Natural killer cell (primary cell): Measurements from ENCODE around the gene SMIM20. TPM values are rescaled to one million over a fixed set of nuclear protein-coding genes. Genes with fewer than 3 reads are reported as not detected.

Experiments
- ATAC-seq, 3 donors: fragments of 150-1000 bp in 2 of 3; fragments of 200-7000 bp in 1 of 3; cut with Tn5 transposase; 1 replicate in 1 of 3; 2 replicates in 2 of 3; pipeline ENCODE4 v1.10.0; 2021; ENCODE audit warnings: mild to moderate bottlenecking in 2 of 3, moderate library complexity in 2 of 3
- DNase-seq, 2 donors: peaks; one replicate each; pipeline versions ENCODE4 v3.0.0 to v3.0.0-alpha.2; 2013 to 2021; ENCODE audit warnings: mixed read lengths in 1 of 2
- H3K27ac ChIP-seq: one replicate; pipeline ENCODE4 v1.5.1; 2013; ENCODE audit warnings: mild to moderate bottlenecking, low read length
- H3K27me3 ChIP-seq: one replicate; pipeline ENCODE4 v1.6.1; 2013; ENCODE audit warnings: low read length; ENCODE audit not compliant: control insufficient read depth, insufficient read depth
- H3K36me3 ChIP-seq: one replicate; pipeline ENCODE4 v1.6.1; 2013; ENCODE audit warnings: low read length; ENCODE audit not compliant: control insufficient read depth, insufficient read depth
- H3K4me1 ChIP-seq: one replicate; pipeline ENCODE4 v1.6.1; 2013; ENCODE audit warnings: low read length; ENCODE audit not compliant: control insufficient read depth, insufficient read depth
- H3K4me3 ChIP-seq: one replicate; pipeline ENCODE4 v1.5.1; 2013; ENCODE audit warnings: low read length
- H3K9me3 ChIP-seq: one replicate; pipeline ENCODE4 v1.6.1; 2013; ENCODE audit warnings: low read length; ENCODE audit not compliant: control insufficient read depth, insufficient read depth
- H3K27ac Mint-ChIP-seq, 2 donors: one replicate each; pipeline ENCODE4 v1.8.0; 2022; ENCODE audit warnings: mild to moderate bottlenecking in 2 of 2, mixed read lengths in 2 of 2, moderate library complexity in 1 of 2
- H3K27me3 Mint-ChIP-seq, 2 donors: one replicate each; pipeline ENCODE4 v1.8.0; 2022; ENCODE audit warnings: low read depth in 2 of 2, mixed read lengths in 2 of 2
- H3K36me3 Mint-ChIP-seq: one replicate; pipeline ENCODE4 v1.8.0; 2022; ENCODE audit warnings: mixed read lengths
- H3K4me1 Mint-ChIP-seq, 2 donors: one replicate each; pipeline ENCODE4 v1.8.0; 2022; ENCODE audit warnings: mixed read lengths in 2 of 2
- H3K4me3 Mint-ChIP-seq: one replicate; pipeline ENCODE4 v1.8.0; 2022; ENCODE audit warnings: mild to moderate bottlenecking, moderate library complexity, mixed read lengths
- H3K9me3 Mint-ChIP-seq, 2 donors: one replicate each; pipeline ENCODE4 v1.8.0; 2022; ENCODE audit warnings: mixed read lengths in 2 of 2
- CTCF ChIP-seq: fragments of 200-600 bp; IDR thresholded peaks from one replicate; pipeline ENCODE4 v1.8.0; 2022; ENCODE audit warnings: antibody characterized with exemption
- WGBS: methylation state at CpG from one replicate; pipeline ENCODE4 v1.1.7; 2013; ENCODE audit warnings: missing lambda C conversion rate; ENCODE audit not compliant: insufficient coverage; 5-methylcytosine and 5-hydroxymethylcytosine counted together
- intact Hi-C: fragments of 100-400 bp; cut with micrococcal nuclease; formaldehyde crosslinking; loops from one replicate; pipeline ENCODE4 v1.14.2; 2022
- total RNA-seq, 4 donors: library from RNA; stranded (reverse); fragments of 120-200 nt in 1 of 4; gene quantifications; one replicate each; pipeline versions ENCODE4 v1.2.3 to v1.2.4, GENCODE V29; 2013 to 2022

SMIM20 gene
- total RNA-seq, 3 donors from 2014 or later (not counting 1 experiment from before 2014, with no cell fraction given), result 10.3 to 11.5 (median 10.3) TPM

GRCh38 chr4:25874655-25875054, 39.4 kb upstream of the SMIM20 start:
- peaks cover 13% of the 10 kb centered on the region for H3K4me1 ChIP-seq
- no peaks in the 10 kb centered on the region for H3K27me3 ChIP-seq
- no peaks in the 10 kb centered on the region for H3K9me3 Mint-ChIP-seq
- H3K27me3 Mint-ChIP-seq, result peaks cover 2 to 3% of the 10 kb centered on the region in 2 donors
- no peak overlapping the region for H3K4me3 Mint-ChIP-seq
- TF ChIP-seq CTCF, result no peak
- intact Hi-C loops, result no loop called here
- no peaks in the 10 kb centered on the region for H3K36me3 Mint-ChIP-seq
- H3K4me1 Mint-ChIP-seq, result peaks cover 4 to 9% of the 10 kb centered on the region in 2 donors
- no peak for DNase-seq
- ATAC-seq, result no peak
- no peaks in the 10 kb centered on the region for H3K9me3 ChIP-seq
- no peak overlapping the region for H3K27ac Mint-ChIP-seq
- 83% methylated on average over 2 of the region's 3 CpGs for WGBS
- H3K27ac ChIP-seq, result peak overlapping the region; percentile 75
- H3K4me3 ChIP-seq, result no peak overlapping the region
- H3K36me3 ChIP-seq, result no peaks in the 10 kb centered on the region

GRCh38 chr4:25875281-25875745, 38.7 kb upstream of the SMIM20 start:
- Mint-ChIP-seq H3K36me3 (no peaks in the 10 kb centered on the region), H3K4me1 (peaks cover 4 to 9% of the 10 kb centered on the region in 2 donors), H3K9me3 (no peaks in the 10 kb centered on the region), H3K27ac (no peak overlapping the region), H3K27me3 (peaks cover 7 to 10% of the 10 kb centered on the region in 2 donors), H3K4me3 (no peak overlapping the region)
- Histone ChIP-seq H3K4me3 (no peak overlapping the region), H3K27ac (peak overlapping the region; percentile 75), H3K4me1 (peaks cover 13% of the 10 kb centered on the region), H3K9me3 (no peaks in the 10 kb centered on the region), H3K36me3 (no peaks in the 10 kb centered on the region), H3K27me3 (no peaks in the 10 kb centered on the region)
- no peak for TF ChIP-seq CTCF
- WGBS, result 28% methylated on average over 7 of the region's 7 CpGs
- DNase-seq, result no peak
- intact Hi-C loops, result no loop called here
- no peak for ATAC-seq

- Mint-ChIP-seq H3K9me3 (no peaks in the 10 kb centered on the region), H3K27ac (no peak overlapping the region), H3K4me3 (no peak overlapping the region), H3K27me3 (peaks cover 14 to 32% of the 10 kb centered on the region in 2 donors), H3K36me3 (no peaks in the 10 kb centered on the region), H3K4me1 (peaks cover 0 to 9% of the 10 kb centered on the region in 2 donors)
- Histone ChIP-seq H3K4me3 (no peak overlapping the region), H3K27ac (peak overlapping the region; percentile 46), H3K4me1 (peaks cover 3% of the 10 kb centered on the region), H3K27me3 (no peaks in the 10 kb centered on the region), H3K9me3 (no peaks in the 10 kb centered on the region), H3K36me3 (no peaks in the 10 kb centered on the region)
- intact Hi-C loops, result no loop called here
- 47% methylated on average over 8 of the region's 9 CpGs for WGBS
- no peak for DNase-seq
- no peak for TF ChIP-seq CTCF
- ATAC-seq, result no peak
These were observed 35.3 kb upstream of the SMIM20 start for GRCh38 chr4:25878676-25879075.

GRCh38 chr4:25879091-25879584, 34.9 kb upstream of the SMIM20 start:
- Histone ChIP-seq H3K27me3 (no peaks in the 10 kb centered on the region), H3K4me1 (peaks cover 3% of the 10 kb centered on the region), H3K4me3 (no peak overlapping the region), H3K9me3 (no peaks in the 10 kb centered on the region), H3K36me3 (no peaks in the 10 kb centered on the region), H3K27ac (peak overlapping the region; percentile 63)
- WGBS, result 89% methylated on average over 9 of the region's 9 CpGs
- intact Hi-C loops, result no loop called here
- H3K27me3 Mint-ChIP-seq, result peaks cover 14 to 32% of the 10 kb centered on the region in 2 donors
- no peak overlapping the region for H3K27ac Mint-ChIP-seq
- H3K9me3 Mint-ChIP-seq, result no peaks in the 10 kb centered on the region
- peaks cover 3 to 9% of the 10 kb centered on the region in 2 donors for H3K4me1 Mint-ChIP-seq
- H3K4me3 Mint-ChIP-seq, result no peak overlapping the region
- no peak for TF ChIP-seq CTCF
- DNase-seq (no peak), ATAC-seq (no peak)
- H3K36me3 Mint-ChIP-seq, result no peaks in the 10 kb centered on the region
